SHP77 treated with DMSO at 0.1 percent for 48 hours (cell line): ENCODE results near the gene KLHDC10.
"Not testable (repeated sequence)": the region's sequence is repeated elsewhere in the genome, so short reads cannot be mapped to it uniquely, and the experiment has no call there.

ENCODE experiments used
- DNase-seq: peaks from one replicate; lab custom pipeline; 2025; lab: John Stamatoyannopoulos, UW

The KLHDC10 gene, protein sequence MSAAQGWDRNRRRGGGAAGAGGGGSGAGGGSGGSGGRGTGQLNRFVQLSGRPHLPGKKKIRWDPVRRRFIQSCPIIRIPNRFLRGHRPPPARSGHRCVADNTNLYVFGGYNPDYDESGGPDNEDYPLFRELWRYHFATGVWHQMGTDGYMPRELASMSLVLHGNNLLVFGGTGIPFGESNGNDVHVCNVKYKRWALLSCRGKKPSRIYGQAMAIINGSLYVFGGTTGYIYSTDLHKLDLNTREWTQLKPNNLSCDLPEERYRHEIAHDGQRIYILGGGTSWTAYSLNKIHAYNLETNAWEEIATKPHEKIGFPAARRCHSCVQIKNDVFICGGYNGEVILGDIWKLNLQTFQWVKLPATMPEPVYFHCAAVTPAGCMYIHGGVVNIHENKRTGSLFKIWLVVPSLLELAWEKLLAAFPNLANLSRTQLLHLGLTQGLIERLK

DNA sequence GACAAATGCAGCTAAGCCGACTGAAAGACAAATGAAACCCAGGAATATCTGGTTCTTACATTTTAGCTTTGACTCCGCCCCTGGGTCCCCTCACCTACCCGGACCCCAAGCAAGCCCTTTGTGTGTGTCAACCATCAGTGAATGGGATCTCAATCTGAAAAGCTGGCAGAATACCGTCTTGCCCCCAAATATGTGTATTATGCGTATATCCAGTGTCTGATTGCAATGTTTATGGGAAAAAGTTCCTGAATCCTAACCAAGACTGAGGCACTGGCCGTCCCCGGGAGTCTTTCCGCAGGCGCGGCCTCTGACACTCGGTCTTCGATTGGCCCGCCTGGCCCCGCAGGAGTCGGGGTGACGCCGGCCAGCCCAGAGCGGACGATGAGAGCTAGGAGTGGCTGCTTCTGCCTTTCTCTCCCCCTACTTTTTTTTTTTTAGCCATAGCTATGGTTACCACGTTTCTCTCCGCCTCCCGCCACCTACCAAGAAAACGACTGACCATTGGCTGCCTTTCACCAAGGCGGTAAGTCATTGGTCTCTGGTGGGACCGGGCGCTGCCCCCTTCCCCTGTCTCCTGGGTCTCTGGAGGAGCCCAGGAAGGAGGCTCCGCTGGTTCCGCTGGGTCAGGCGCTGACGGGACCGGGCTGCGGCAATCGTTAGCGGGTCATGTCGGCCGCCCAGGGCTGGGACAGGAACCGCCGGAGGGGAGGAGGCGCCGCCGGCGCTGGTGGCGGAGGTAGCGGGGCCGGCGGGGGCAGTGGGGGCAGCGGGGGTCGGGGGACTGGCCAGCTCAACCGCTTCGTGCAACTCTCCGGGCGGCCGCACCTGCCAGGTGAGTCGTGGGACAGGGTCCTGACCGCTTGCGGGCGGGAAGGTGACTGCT lies at the start of gene KLHDC10:
KLHDC10 (plus strand) TSS at position 557 of the 883 bp plus-strand sequence; CDS start at position 667, 110 bp downstream.
- peak; percentile 93 for DNase-seq

GRCh38 chr7:130021105-130021834 lies 49.1 kb upstream of the KLHDC10 start:
- no peak for DNase-seq

DNA sequence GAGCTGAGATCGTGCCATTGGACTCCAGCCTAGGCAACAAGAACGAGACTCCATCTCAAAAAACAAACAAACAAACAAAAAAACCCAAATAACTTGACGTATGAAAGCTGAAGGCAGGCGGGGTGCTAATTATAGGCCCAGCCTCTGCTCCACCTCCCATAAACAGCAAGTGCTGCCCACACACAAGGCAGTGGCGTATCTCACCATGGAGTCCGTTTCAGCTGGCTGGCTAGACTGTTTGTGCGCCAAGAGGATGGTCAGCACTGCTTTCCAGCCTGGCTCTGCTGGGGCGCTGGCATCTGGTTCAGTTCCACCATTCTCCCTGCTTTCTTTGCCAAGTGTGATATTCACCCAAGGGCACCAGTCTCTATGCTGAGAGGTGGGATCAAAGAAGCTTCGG lies 48.2 kb upstream of the KLHDC10 start:
- DNase-seq = no peak

DNA sequence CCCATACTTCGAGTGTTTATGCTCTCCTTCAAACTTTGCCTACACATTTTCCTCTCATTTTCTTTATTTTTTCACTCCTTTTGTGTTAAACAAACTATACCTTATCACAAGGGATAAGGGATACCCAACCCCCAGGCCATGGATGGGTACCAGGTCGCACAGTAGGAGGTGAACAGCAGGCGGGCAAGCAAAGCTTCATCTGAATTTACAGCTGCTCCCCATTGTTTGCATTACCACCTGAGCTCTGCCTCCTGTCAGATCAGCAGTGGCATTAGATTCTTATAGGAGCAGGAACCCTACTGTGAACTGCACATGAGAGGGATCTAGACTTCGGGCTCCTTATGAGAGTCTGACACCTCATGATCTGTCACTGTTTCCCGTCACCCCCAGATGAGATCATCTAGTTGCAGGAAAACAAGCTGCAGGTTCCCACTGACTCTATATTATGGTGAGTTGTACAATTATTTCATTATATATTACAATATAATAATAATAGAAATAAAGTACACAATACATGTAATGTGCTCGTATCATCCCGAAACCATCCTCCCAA lies 47.6 kb upstream of the KLHDC10 start:
- DNase-seq = no peak

DNA sequence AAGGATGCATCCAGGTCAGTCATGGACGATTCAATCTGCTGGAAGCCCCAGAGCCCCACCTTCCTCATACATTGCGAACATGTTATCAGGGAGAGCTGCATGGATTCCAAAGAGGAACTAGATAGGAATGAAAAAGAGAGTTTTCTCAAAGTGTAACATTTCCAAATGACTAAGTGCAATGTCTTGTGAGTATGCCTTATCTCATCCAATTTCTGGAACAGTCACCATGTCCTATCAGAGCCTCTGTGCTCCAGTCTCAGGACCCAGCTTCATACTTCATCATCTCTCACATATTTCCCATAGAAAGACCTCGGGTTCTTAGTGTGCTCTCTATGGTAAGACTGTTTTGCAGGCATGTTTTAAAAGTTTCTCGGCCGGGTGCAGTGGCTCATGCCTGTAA lies 45.9 kb upstream of the KLHDC10 start:
- DNase-seq = no peak

DNA sequence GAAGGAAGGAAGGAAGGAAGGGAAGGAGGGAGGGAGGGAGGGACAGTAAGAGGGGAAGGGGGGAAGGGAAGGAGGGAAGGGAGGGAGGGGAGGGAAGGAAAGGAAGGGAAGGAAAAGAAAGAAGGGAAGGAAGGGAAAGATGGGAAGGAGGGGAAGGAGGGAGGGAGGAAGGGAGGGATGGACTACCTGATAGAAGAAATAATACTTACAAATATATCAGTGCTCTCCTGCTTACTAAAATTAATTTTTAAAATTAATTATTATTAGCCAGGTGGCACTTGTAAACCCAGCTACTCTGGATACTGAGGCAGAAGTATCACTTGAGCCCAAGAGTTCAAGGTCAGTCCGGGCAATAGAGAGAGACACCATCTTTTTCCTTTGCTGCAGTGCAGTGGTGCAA lies 37.6 kb upstream of the KLHDC10 start:
- DNase-seq = no peak

DNA sequence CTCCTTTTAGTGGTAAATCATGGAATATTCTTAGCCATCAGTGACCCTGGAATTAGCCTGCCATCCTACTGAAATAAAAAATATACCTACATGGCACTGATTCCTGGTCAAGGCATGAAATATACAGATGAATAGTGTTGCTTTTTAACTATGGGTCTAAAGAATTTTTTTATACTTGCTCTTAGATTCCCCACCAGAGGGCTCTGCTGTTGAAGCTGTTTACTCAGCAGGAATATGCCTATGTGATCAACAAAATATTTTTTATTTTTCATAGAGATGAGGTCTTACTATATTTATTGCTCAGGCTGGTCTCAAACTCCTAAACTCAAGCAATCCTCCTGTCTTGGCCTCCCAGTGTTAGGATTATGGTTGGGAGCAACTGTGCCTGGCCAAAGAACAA lies 32.6 kb upstream of the KLHDC10 start:
- DNase-seq = no peak

- no peak for DNase-seq
Observed at GRCh38 chr7:130040576-130040975, 29.8 kb upstream of the KLHDC10 start.

- DNase-seq = no peak
Observed at GRCh38 chr7:130047831-130048230, 22.5 kb upstream of the KLHDC10 start.

DNA sequence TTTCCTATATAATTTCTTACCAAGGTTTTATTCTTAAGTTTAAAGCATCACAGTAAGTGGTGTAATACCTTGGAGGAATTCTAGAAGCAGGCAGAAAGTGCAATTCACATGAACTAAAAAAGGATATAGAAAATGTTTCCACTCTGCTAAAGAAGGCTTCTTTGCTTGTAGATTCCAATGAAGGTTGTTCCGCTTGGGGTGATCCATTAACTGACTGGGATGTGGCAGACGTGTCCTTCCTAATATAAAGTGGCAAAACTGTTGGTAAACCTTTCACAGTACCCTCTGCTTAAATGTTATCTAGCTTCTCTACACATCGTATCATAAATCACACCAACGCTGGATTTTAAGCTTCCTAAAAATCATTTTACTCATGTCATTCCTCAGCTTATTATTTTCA lies 21.4 kb upstream of the KLHDC10 start:
- no peak for DNase-seq

DNA sequence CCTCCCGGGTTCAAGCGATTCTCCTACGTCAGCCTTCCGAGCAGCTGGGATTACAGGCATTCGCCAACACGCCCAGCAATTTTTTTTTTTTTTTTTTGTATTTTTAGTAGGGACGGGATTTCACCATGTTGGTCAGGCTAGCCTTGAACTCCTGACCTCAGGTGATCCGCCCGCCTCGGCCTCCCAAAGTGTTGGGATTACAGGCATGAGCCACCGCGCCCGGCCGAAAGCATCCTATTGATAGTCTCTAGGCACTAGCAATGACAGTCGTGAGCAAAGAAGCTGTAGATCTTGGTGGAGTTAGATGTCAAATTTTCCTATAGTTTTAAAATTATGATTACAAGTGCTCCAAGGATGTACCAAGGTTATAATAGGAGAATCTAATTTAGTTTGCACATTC lies 18.1 kb upstream of the KLHDC10 start:
- DNase-seq = not testable (repeated sequence)

DNA sequence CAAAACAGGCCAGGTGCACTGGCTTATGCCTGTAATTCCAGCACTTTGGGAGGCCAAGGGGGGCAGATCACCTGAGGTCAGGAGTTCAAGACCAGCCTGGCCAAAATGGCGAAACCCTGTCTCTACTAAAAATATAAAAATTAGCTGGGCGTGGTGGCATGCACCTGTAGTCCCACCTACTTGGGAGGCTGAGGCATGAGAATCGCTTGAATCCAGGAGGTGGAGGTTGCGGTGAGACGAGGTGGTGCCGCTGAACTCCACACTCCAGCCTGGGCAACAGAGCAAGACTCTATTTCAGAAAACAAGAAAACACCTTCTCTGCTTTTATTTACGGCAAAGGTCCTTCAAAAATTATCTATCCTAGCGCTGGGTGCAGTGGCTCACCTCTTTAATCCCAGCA lies 15.1 kb upstream of the KLHDC10 start:
- not testable (repeated sequence) for DNase-seq

GRCh38 chr7:130062246-130062645 lies 8.1 kb upstream of the KLHDC10 start:
- DNase-seq = no peak

- DNase-seq = no peak
Observed at GRCh38 chr7:130063036-130063435, 7.3 kb upstream of the KLHDC10 start.

GRCh38 chr7:130064580-130064926 lies 5.8 kb upstream of the KLHDC10 start:
- DNase-seq = not testable (repeated sequence)

GRCh38 chr7:130065500-130066152 lies 4.7 kb upstream of the KLHDC10 start:
- no peak for DNase-seq

DNA sequence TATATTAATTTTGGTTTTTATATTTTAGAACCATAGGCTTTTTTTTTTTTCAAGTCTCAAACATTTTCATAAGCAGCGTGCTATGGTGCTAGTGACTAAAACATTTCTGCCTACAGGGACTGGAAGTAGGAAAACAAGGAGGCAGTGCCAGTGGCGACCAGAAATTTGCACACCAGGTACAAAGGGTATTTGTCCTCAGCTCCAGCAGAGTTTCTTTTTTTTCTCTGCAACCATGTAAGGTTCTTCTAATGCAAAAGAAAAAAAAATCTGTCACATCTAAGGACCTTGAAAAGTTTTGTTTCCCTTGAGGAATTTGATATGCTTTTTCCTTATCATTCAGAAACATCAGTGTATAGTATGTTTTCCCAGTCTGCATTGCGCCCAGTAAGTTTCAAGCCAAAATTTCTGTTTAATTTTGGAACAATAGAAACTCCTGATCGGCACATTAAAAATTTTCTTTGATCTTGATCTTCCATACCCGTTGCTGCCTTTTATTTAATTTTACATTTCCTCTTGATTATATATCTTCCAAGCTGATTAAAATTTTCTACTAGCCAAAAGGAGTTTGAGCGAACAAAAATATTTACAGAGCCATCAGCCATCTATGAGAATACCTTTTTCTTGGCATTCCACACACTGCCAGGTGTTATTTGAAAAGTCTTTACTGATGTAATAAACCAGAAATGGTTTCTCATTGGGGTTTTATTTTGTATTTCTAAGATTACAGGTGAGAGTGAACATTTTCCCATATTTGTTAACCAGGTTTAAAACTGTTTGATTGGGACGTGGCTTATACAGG lies 956 bp upstream of the KLHDC10 start:
- peak; percentile 27 for DNase-seq

DNA sequence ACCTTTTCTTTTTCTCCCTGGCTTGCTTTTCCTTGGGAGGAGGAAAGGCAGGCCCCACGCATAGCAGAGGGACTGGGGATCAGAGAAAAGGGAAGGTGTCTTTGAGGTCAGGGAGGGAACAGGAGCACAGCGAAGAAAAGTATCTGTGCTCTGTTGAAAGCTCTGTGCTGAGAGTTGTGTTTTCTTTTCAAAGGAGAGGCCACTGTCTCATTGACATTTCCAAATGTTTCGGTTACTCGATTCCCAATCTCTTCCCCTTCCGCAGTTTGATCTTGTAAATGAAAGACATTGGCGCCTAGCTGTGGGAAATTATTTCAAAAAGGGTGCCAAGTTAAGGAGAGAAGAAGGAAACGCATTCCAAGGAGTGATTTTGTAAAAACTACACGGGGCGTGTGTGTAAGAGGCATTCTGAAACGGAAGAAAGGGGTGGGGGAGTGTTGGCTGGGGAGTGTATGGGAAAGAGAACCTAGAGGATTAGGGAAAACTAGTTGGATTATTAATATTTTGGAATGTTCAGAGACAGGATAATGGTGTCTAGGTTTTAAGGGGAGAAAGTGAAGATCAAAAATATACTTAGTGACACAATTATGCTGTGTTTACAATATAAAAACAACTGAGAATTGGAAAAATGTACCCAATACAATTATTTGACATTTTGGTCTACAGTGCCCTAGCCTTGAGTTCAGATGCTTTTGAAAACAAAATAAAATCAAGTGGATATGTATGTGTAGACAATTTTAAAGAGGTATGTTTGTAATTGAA lies 708 bp downstream of the KLHDC10 start:
- no peak for DNase-seq

DNA sequence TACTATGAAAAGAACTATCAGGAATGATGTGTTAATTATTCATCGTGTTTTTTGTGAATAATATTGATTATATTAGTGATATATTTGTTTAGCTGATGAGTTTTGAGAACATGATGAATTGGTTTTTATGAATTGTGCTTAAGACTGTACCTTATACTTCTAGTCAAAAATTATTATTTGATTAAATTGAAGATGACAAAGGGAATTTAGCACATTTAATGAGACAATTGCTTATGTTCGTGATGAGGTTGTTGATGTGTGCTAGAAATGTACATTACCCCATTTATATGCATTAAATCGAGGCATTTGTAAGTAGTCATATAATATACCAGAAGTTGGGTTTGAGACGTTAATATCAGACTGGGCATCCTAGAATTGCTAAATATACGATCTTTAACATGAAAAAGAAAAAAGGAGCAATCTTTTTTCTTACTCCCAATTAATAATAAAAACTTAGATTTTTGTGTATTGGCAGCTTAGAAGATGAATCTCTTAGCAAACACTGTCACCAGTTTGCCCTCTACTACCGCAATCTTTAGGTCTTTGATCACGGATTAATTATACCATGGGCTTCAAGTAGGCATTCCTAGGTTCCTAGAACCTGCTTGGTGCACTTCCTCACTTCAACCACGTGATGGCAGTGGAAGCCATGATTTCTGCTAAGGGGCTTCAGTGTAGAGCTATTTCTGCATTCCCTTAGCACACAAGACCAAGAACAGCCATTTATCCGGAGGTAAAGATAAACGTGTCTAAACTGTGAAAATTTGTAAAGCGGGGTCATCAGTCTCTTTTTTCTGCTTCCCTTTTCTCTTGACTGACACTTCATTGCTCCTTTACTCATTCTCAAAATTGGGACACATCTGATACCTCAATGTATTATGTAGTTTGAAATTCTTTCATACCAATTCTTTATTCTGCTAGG lies 1.6 kb downstream of the KLHDC10 start:
- DNase-seq = peak; percentile 55
